Prostate gland (tissue), 2 donors: ENCODE data around the gene BRINP2. TPM values are rescaled to one million over a fixed set of nuclear protein-coding genes. Genes with fewer than 3 reads are reported as not detected.

Experiments used
- DNase-seq: peaks from one replicate; pipeline ENCODE4 v3.0.0-alpha.2; 2019; ENCODE audit warnings: low spot score
- H3K27ac ChIP-seq, 2 donors: fragments of 200-600 bp; sonication (generic); 2 replicates each; pipeline ENCODE4 v1.5.1; 2017 to 2019
- H3K27me3 ChIP-seq: fragments of 200-600 bp; sonication (generic); replicated peaks from 2 replicates; pipeline ENCODE4 v1.5.1; 2019; ENCODE audit not compliant: insufficient read depth
- H3K36me3 ChIP-seq, 2 donors: fragments of 200-600 bp; sonication (generic); 1 replicate in 1 of 2; 2 replicates in 1 of 2; pipeline versions ENCODE4 v1.5.1 to v1.8.1; 2017 to 2019
- H3K4me1 ChIP-seq: fragments of 200-600 bp; sonication (generic); replicated peaks from 2 replicates; pipeline ENCODE4 v1.5.1; 2019
- H3K4me3 ChIP-seq, 2 donors: fragments of 200-600 bp; sonication (generic); 2 replicates each; pipeline ENCODE4 v1.5.1; 2017 to 2019
- H3K9me3 ChIP-seq: fragments of 200-600 bp; sonication (generic); 2 replicates; pipeline ENCODE4 v1.5.1; 2017
- POLR2A ChIP-seq: fragments of 450-650 bp; IDR thresholded peaks from one replicate; pipeline ENCODE4 v1.6.1; 2016; ENCODE audit warnings: antibody characterized with exemption, mild to moderate bottlenecking
- POLR2AphosphoS5 ChIP-seq: sonication (generic); formaldehyde crosslinking; IDR thresholded peaks from one replicate; pipeline ENCODE4 v1.6.1; 2017; ENCODE audit warnings: antibody characterized with exemption
- WGBS: methylation state at CpG from one replicate; pipeline ENCODE4 v1.1.5; 2018; 5-methylcytosine and 5-hydroxymethylcytosine counted together
- intact Hi-C: fragments of 100-400 bp; cut with DNase I; formaldehyde crosslinking; loops from one replicate; pipeline ENCODE4 v1.14.2; 2022
- total RNA-seq, 2 donors: library from RNA; depleted of rRNA; stranded (reverse); fragments of >200 nt; gene quantifications; one replicate each; pipeline ENCODE4 v1.1.0, GENCODE V29; 2016
- TF ChIP-seq, protein P1 (sequence below), 4 experiments: fragments of 200-600 bp in 2 of 4; fragments of 450-650 bp in 2 of 4; sonication (generic) in 2 of 4; IDR thresholded peaks; 1 replicate in 3 of 4; 2 replicates in 1 of 4; pipeline ENCODE4 v1.5.1; 2016 to 2019; ENCODE audit warnings: antibody characterized with exemption in 4 of 4, mild to moderate bottlenecking in 2 of 4, moderate library complexity in 2 of 4

The BRINP2 gene
- total RNA-seq, 2 donors from 2014 or later: 2.3 TPM; not detected in 1

DNA sequence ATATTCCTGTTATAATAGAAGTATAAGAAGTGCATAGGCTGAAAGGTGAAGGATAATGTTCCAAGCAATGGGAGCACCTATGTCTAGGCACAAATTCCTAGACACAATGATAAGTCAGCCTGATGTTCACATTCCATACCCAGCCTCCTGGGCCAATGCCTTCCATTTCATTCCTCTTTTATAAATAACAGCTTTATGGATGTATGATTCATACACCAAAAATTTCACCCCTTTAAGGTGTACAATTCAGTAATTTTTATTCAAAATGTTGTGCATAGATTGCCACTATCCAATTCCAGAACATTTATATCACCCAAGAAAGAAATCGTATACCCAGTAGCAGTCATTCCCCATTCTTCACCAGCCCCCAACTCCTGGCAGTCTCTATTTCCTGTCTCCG lies 118.8 kb downstream of the BRINP2 start:
- Histone ChIP-seq H3K27me3 (no peaks in the 10 kb centered on the region), H3K4me1 (no peaks in the 10 kb centered on the region), H3K9me3 (no peaks in the 10 kb centered on the region), H3K27ac (no peak overlapping the region), H3K36me3 (no peaks in the 10 kb centered on the region), H3K4me3 (no peak overlapping the region)
- TF ChIP-seq POLR2A (no peak), POLR2AphosphoS5 (no peak)
- TF ChIP-seq, protein P1, sequence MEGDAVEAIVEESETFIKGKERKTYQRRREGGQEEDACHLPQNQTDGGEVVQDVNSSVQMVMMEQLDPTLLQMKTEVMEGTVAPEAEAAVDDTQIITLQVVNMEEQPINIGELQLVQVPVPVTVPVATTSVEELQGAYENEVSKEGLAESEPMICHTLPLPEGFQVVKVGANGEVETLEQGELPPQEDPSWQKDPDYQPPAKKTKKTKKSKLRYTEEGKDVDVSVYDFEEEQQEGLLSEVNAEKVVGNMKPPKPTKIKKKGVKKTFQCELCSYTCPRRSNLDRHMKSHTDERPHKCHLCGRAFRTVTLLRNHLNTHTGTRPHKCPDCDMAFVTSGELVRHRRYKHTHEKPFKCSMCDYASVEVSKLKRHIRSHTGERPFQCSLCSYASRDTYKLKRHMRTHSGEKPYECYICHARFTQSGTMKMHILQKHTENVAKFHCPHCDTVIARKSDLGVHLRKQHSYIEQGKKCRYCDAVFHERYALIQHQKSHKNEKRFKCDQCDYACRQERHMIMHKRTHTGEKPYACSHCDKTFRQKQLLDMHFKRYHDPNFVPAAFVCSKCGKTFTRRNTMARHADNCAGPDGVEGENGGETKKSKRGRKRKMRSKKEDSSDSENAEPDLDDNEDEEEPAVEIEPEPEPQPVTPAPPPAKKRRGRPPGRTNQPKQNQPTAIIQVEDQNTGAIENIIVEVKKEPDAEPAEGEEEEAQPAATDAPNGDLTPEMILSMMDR (IDR thresholded peaks at IDR 0.05): no peak
- intact Hi-C loops: no loop called here
- 81% methylated on average over 2 of the region's 2 CpGs for WGBS
- DNase-seq: no peak

DNA sequence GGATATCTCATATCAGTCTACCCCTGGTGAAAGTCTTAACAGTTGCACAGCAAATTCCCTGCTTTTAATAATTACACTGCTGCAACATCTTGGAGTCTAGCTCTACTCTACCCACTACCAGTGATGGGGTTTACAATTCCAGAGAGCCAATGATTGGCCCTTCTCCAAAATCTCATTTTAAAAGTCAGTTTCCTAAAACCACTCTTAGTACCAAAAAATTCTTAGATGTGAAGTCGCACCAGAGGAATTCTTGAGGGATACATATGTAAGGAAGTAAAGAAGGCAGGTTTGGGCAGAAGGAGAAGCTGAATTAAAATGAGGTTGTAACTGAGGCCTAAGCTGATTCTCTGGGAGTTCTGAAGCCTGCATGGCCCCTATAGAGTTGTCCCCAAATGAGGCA lies 129.7 kb downstream of the BRINP2 start:
- WGBS: 91% methylated on average over 1 of the region's 1 CpG
- TF ChIP-seq, protein P1 (IDR thresholded peaks at IDR 0.05): no peak
- TF ChIP-seq POLR2A (no peak), POLR2AphosphoS5 (no peak)
- intact Hi-C loops: no loop called here
- Histone ChIP-seq H3K9me3 (no peaks in the 10 kb centered on the region), H3K27me3 (no peaks in the 10 kb centered on the region), H3K4me1 (no peaks in the 10 kb centered on the region), H3K27ac (no peak overlapping the region), H3K36me3 (no peaks in the 10 kb centered on the region), H3K4me3 (no peak overlapping the region)
- DNase-seq: no peak

DNA sequence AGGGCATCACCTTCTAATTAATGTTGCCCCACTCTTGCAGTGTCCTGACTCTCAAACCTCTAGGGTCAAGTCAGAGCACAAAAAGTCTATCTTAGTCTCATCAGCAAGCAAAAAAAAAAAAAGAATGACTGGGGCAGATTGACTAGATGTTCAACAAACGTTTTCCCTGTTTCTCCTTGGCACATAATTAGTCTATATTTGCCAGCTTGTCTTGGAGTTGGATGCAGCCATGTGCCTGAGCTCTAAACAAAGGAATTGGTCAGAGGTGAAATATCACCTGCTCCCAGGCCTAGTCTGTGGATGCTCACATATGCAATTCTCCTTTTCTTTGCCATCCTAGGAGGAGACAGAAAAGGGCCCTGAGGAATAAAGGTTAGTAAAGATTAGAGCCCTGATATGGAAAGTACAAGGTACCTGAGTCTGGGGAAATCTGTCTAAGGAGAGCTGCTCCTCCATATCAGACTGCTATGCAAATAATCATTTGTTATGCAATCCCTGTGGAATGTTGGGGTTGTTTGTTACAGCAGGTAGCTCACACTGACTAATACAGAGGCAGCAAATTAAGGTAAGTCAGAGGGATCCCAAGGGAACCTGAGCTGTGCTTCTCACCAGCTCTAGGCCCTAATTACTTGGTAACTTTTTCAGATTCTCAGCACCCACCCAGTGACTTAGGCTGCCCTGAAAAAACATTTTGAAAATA lies 130.8 kb downstream of the BRINP2 start:
- Histone ChIP-seq H3K9me3 (no peaks in the 10 kb centered on the region), H3K4me1 (no peaks in the 10 kb centered on the region), H3K4me3 (no peak overlapping the region), H3K27me3 (no peaks in the 10 kb centered on the region), H3K27ac (no peak overlapping the region), H3K36me3 (no peaks in the 10 kb centered on the region)
- DNase-seq: no peak
- TF ChIP-seq POLR2AphosphoS5 (no peak), POLR2A (no peak)
- TF ChIP-seq, protein P1 (IDR thresholded peaks at IDR 0.05): no peak
- 19% methylated on average over 1 of the region's 1 CpG for WGBS
- intact Hi-C loops: no loop called here

DNA sequence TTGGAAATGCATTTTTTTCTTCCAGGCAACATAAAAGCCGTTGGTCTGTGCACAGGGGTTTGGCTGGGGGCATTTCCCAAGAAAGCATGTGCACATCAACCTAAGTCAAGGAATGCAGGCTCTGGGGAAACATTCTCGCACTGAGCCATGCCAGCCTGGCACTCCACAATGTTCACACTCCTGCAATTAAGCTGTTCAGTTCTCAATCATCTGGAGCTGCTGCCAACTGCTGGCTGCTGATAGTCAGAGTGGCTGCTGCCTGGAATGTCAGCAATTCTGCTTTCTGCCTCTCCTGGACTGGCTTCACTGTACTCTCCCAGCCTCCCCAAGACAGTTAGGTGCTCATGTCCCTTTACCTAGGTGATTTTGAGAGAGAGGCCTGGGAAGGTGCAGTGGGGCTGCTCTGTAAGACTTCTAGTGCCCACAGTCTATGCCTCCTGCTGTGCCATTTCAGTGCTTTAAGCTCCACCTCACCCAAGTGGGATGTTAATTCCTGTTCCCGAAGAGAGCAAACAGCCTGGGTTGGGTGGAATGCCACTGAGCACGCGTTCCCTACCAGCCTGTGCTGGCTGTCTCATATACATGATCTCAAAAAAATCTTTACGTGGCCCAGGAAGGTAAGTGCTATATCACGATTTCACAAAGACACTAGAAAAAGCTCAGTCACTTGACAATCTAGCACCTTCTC lies 131.7 kb downstream of the BRINP2 start:
- TF ChIP-seq, protein P1 (IDR thresholded peaks at IDR 0.05): no peak
- TF ChIP-seq POLR2A: no peak
- no peak for TF ChIP-seq POLR2AphosphoS5
- no peaks in the 10 kb centered on the region for H3K36me3 ChIP-seq
- intact Hi-C loops: no loop called here
- no peak overlapping the region for H3K27ac ChIP-seq
- 54% methylated on average over 7 of the region's 7 CpGs for WGBS
- no peaks in the 10 kb centered on the region for H3K27me3 ChIP-seq
- H3K4me3 ChIP-seq: no peak overlapping the region
- DNase-seq: no peak
- H3K4me1 ChIP-seq: no peaks in the 10 kb centered on the region
- H3K9me3 ChIP-seq: no peaks in the 10 kb centered on the region
